GM21515 (cell line): ENCODE data around the gene ARHGAP42.

ENCODE experiments used
- ATAC-seq: cut with Tn5 transposase; IDR thresholded peaks from one replicate; pipeline ENCODE4 v1.9.1; 2021; ENCODE audit not compliant: unreplicated experiment

Gene ARHGAP42

GRCh38 chr11:100753571-100753970, 66.5 kb downstream of the ARHGAP42 start:
- ATAC-seq, result no peak

GRCh38 chr11:100756559-100756958, 69.5 kb downstream of the ARHGAP42 start:
- no peak for ATAC-seq

- no peak for ATAC-seq
Observed at GRCh38 chr11:100757646-100758045, 70.6 kb downstream of the ARHGAP42 start.

- no peak for ATAC-seq
Observed at GRCh38 chr11:100759106-100759505, 72.0 kb downstream of the ARHGAP42 start.

- ATAC-seq, result no peak
Observed at GRCh38 chr11:100759856-100760255, 72.8 kb downstream of the ARHGAP42 start.

- no peak for ATAC-seq
Observed at GRCh38 chr11:100760744-100761143, 73.7 kb downstream of the ARHGAP42 start.

- no peak for ATAC-seq
Observed at GRCh38 chr11:100761841-100762240, 74.8 kb downstream of the ARHGAP42 start.

GRCh38 chr11:100766764-100767163, 79.7 kb downstream of the ARHGAP42 start:
- ATAC-seq, result no peak

GRCh38 chr11:100769165-100769564, 82.1 kb downstream of the ARHGAP42 start:
- ATAC-seq, result no peak

GRCh38 chr11:100769617-100770016, 82.5 kb downstream of the ARHGAP42 start:
- no peak for ATAC-seq

DNA sequence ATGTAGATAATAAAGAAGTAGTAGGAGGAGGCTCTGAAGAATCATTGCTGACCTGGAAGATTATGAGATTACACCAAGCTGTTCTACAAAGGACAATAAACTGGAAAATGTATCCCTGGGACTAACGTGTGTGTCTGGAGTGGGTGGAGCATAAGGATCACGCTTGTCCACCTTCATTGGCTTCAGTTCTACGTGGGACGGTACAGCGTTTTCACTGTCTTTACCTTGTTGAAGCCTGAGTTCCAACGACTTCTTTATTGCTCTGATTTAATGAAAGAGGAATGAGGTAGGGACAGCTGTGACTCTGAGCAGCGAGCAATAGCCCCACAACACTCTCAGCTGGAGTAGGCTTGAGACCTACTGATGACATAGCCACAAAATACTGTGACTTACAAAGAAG, 87.0 kb downstream of the ARHGAP42 start:
- ATAC-seq, result no peak

DNA sequence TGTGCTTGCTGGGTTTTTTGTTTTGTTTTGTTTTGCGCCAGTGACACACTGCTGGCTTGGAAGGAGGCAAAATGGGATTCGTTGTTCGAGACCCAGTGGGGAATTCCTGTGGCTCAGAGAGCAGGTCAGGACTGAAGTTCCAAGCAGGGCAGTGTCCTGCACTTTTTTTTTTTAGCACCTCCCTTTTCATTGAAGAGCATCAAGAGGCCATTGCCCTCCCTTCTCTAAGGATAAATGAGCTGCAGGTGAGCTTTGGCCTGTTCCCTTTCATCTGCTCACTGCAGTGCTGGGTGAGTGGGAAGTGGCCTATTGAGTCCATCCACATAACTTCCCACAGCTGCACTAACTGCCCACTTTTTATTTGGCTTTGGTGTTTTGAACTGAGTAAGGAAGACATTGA, 87.8 kb downstream of the ARHGAP42 start:
- ATAC-seq, result no peak

DNA sequence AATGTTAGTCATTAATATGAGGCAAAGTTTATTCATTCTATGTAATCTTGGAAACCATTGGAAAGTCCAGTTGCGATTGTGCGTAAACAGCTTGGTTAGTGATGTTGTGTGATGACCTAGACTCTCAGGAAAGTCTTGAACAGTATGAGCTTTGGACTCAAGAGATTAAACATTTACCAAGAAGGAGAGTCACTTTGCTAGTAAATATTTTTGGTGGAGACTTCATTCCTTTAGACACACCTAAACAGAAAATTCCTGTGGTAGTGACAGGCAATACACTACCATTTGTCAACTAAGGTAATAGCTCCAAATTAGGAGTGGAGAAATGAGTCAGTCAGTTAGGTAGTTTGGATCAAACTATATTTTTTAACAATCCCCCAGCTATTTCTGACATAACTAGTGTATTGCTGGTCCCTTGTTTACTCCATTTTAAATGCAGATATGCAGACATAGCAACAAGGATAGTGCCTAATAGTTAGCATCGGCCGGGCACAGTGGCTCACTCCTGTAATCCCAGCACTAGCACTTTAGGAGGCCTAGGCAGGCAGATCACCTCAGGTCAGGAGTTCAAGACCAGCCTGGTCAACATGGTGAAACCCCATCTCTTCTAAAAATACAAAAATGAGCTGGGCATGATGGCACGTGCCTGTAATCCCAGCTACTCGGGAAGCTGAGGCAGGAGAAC, 89.3 kb downstream of the ARHGAP42 start:
- ATAC-seq, result no peak

DNA sequence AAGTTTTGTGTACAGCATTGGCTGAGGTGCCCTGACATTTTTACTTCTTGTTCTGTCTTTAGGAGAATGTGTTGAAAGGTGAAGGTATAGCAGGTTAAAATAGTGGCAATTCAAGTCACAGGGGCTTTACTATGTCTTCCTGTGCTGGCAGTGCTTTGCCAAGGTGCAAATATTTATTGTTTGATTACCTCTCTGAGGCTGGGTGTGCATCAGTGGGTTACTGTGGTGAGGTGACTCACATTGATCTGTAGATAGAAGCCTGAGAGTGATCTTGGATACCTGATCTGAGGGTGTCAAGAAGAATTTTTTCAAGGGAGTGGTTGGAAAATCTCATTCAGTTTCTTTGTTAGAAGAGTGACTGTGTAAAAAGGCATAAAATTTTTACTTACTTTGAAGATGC, 90.0 kb downstream of the ARHGAP42 start:
- ATAC-seq, result no peak

GRCh38 chr11:100777736-100778135, 90.6 kb downstream of the ARHGAP42 start:
- no peak for ATAC-seq

GRCh38 chr11:100778166-100778785, 91.2 kb downstream of the ARHGAP42 start:
- no peak for ATAC-seq

- no peak for ATAC-seq
Observed at GRCh38 chr11:100780470-100780869, 93.4 kb downstream of the ARHGAP42 start.

- ATAC-seq, result no peak
Observed at GRCh38 chr11:100785148-100785983, 98.3 kb downstream of the ARHGAP42 start.

- no peak for ATAC-seq
Observed at GRCh38 chr11:100788561-100789295, 101.6 kb downstream of the ARHGAP42 start.

- ATAC-seq, result no peak
Observed at GRCh38 chr11:100789500-100789899, 102.4 kb downstream of the ARHGAP42 start.

DNA sequence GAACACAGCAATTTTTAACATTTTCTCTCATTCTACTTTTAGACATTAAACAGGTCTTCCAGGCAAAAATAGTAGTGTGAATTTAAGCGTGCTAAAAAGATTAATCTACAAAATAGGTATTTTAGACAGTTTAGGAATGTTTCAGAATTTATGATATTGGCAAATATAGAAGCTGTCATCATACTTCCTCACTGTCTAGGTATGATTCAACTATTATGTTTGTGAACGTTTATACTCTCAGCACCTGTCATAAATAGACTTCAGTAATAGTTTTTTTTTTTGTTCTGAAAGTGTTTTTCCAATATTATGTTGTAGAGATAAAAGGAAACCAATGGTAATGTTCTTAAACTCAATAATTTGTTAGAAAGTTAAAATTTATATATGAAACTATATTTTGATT, 103.0 kb downstream of the ARHGAP42 start:
- ATAC-seq, result no peak
